Right kidney (tissue), 9 donors: Measurements from ENCODE around the gene PPT1.

ENCODE experiments used
- DNase-seq: peaks from one replicate; pipeline ENCODE4 v3.0.0-alpha.2; 2016
- long read RNA-seq, 8 donors: transcript quantifications; one replicate each; lab custom pipeline, GENCODE V29; 2026

The PPT1 gene
- long read RNA-seq, donor 1, full-length matches to known transcripts = 33 of 39 reads
- long read RNA-seq, donor 1, partial matches to known transcripts = 6 of 39 reads
- long read RNA-seq, donor 1, other reads (novel, unspliced or antisense) = 0 of 39 reads
- long read RNA-seq, donor 2, full-length matches to known transcripts = 22 of 22 reads
- long read RNA-seq, donor 2, partial matches to known transcripts = 0 of 22 reads
- long read RNA-seq, donor 2, other reads (novel, unspliced or antisense) = 0 of 22 reads
- long read RNA-seq, donor 3, full-length matches to known transcripts = 20 of 20 reads
- long read RNA-seq, donor 3, partial matches to known transcripts = 0 of 20 reads
- long read RNA-seq, donor 3, other reads (novel, unspliced or antisense) = 0 of 20 reads
- long read RNA-seq, donor 4, full-length matches to known transcripts = 43 of 43 reads
- long read RNA-seq, donor 4, partial matches to known transcripts = 0 of 43 reads
- long read RNA-seq, donor 4, other reads (novel, unspliced or antisense) = 0 of 43 reads
- long read RNA-seq, donor 5, full-length matches to known transcripts = 42 of 448 reads
- long read RNA-seq, donor 5, partial matches to known transcripts = 388 of 448 reads
- long read RNA-seq, donor 5, other reads (novel, unspliced or antisense) = 18 of 448 reads
- long read RNA-seq, donor 6, full-length matches to known transcripts = 41 of 41 reads
- long read RNA-seq, donor 6, partial matches to known transcripts = 0 of 41 reads
- long read RNA-seq, donor 6, other reads (novel, unspliced or antisense) = 0 of 41 reads
- long read RNA-seq, donor 7, full-length matches to known transcripts = 42 of 53 reads
- long read RNA-seq, donor 7, partial matches to known transcripts = 11 of 53 reads
- long read RNA-seq, donor 7, other reads (novel, unspliced or antisense) = 0 of 53 reads
- long read RNA-seq, donor 8, full-length matches to known transcripts = 39 of 39 reads
- long read RNA-seq, donor 8, partial matches to known transcripts = 0 of 39 reads
- long read RNA-seq, donor 8, other reads (novel, unspliced or antisense) = 0 of 39 reads

GRCh38 chr1:40096977-40097782, at the start of gene PPT1:
Gene PPT1, minus strand, starts transcription at chr1:40097252. Its CDS starts 14 bp downstream, at chr1:40097238.
- DNase-seq = peak; percentile 93

- peak; percentile 37 for DNase-seq
These were observed 47.0 kb upstream of the PPT1 start for GRCh38 chr1:40143891-40144575.

GRCh38 chr1:40141878-40142535, 45.0 kb upstream of the PPT1 start:
- DNase-seq = no peak

DNA sequence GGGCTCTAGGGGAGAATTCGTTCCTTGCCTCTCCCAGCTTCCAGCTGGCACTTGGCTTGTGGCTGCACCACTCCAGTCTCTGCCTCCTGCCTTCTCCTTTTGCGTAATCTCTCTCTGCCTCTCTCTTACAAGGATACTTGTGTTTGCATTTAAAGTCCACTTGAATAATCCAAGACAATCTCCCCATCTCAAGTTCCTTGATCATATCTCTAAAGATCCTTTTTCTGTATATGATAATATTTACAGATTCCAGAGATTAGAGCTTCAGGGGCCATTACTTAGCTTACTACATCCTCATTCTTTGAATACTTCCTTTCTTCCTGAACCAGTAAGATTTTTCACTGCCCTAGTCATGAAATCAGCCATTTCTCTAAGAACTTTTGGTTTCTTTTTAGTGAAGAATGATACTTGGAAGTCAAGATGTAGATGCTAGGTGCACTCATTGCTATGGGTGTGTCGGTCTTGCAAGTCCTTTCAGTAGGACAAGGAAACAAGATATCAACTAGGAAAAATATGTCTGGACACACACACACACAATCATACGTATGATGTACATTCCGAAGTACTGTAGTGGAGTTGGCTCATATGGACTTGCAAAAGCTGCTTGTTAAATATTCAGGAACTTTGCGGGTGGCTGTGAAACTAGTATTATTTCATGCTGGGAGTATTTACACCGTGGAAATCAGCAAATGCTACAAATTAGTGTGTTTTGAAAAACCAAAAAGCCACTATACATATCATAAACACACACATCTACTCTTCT, 43.3 kb upstream of the PPT1 start:
- DNase-seq = no peak

DNA sequence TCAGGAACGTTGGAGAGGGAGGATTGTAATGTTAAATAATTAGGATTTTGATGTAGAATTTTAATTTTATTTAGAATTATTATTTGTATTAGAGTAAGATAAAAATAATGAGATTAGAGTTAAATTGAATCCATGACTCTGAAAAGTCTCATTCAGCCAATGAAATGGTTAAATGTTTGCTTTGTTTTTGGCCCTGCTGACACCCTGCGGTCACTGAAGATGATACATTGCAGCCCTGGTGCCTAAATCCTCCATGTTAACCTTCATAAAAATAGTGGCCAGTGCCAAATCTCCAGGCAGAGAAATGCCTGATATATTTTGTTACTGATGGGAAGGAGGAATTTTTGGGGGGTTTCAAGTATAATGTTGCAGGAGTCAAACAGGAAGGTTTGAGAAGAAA, 36.8 kb upstream of the PPT1 start:
- DNase-seq = no peak

- no peak for DNase-seq
These were observed 36.2 kb upstream of the PPT1 start for GRCh38 chr1:40133312-40133665.

GRCh38 chr1:40132383-40133311, 35.6 kb upstream of the PPT1 start:
- DNase-seq = peak; percentile 64

- DNase-seq = no peak
These were observed 33.8 kb upstream of the PPT1 start for GRCh38 chr1:40130892-40131291.

DNA sequence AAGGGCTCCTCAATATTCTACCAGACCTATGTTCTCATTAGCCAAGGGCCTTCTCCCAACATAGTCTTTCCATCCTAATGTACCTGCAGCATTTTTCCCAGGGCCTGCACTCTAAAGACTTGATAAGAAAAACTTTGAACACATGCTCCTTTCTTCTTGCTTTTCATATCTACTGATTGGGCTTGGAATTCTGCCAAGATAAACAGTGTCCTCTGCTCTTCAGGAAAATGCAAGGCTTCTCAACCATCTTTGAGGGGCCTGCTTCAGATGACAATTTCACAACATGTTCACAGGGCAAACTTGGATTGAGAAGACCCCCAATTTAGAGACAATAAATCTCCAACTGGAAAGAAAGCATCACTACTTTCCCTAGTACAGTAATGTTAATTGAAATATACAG, 25.8 kb upstream of the PPT1 start:
- no peak for DNase-seq

GRCh38 chr1:40120128-40120527, 23.1 kb upstream of the PPT1 start:
- DNase-seq = no peak

DNA sequence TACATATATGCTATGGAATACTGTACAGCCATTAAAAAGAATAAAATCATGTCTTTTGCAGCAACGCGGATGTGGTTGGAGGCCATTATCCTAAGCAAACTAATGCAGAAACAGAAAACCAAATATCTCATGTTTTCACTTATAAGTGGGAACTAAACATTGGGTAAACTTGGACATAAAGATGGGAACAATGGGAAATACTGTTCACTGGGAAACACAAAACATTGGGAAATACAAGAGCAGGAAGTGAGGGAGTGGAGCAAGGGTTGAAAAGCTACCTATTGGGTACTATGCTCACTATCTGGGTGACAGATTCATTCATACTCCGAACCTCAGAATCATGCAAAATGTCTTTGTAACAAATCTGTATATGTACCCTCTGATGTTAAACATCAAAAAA, 17.3 kb upstream of the PPT1 start:
- DNase-seq = no peak

GRCh38 chr1:40110389-40110788, 13.3 kb upstream of the PPT1 start:
- DNase-seq = no peak

GRCh38 chr1:40107290-40107959, 10.4 kb upstream of the PPT1 start:
- DNase-seq = no peak

DNA sequence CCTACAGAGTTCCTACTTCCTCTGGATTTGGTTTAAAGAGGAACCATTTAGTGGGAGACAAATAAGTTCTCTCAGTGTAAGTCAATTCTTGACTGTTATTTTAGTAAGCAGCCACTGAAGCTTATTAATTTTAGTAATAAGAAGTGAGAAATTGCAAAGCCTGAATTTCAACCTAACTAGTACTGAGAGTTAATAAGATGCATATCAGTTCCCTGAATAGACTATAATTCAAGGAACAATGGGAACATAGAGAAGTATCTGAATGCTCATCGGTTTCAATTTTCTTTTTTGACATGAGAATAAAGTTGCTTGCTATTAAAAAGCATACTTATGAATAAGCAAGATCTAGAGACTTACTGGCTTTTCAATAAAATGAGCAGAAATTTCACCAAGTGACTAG, 8.0 kb upstream of the PPT1 start:
- no peak for DNase-seq

DNA sequence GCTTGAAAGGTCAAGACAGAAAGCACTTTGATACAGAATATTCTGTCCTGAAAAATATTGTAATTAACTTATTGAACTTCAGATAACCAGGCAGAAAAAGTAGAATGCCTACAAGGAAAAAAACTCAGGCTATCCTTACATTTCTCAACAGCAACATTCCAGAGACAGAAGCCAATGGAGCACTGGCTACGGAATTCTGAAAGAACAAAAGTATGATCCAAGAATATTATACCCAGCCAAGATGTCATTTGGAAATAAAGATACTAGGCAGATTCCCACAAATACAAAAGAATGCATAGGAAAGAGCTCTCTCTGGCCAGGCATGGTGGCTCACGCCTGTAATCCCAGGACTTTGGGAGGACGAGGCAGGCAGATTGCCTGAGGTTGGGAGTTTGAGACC, 5.8 kb upstream of the PPT1 start:
- DNase-seq = no peak

GRCh38 chr1:40102038-40102437, 5.0 kb upstream of the PPT1 start:
- DNase-seq = no peak

- no peak for DNase-seq
These were observed 441 bp downstream of the PPT1 start for GRCh38 chr1:40096646-40096976.

DNA sequence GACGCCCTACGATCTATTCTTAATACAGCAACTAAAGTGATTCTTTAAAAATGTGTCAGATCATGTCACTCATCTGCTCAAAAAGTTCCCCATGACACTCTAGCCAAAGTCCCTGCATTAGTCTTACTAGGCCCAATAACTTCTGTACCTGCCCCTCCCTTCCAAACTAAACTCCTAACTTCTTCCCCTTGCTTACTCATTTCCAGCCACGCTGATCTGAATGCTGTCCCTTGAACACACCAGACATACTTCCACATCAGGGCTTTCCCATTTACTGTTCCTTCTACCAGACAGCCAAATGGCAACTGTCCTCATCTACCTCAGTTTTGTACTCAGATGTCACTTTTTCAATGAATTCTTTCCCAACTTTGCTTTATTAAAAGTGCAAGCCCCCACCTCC, 1.2 kb downstream of the PPT1 start:
- DNase-seq = no peak
